K562 (cell line): Measurements from ENCODE around the gene MTOR. TPM values are rescaled to one million over a fixed set of nuclear protein-coding genes. Genes with fewer than 3 reads are reported as not detected.
A peak's percentile ranks its signal among the peaks of the same experiment; 100 is the strongest.

Experiments
- ARID4B ChIP-seq: sonication (generic); formaldehyde crosslinking; IDR thresholded peaks from 2 replicates; pipeline ENCODE4 v1.8.0; 2022; ENCODE audit warnings: mild to moderate bottlenecking, missing genetic modification reagents
- CREB3L1 ChIP-seq: fragments of 450-650 bp; IDR thresholded peaks from 2 replicates; pipeline ENCODE4 v1.6.1; 2014; ENCODE audit warnings: low read depth, mild to moderate bottlenecking, moderate library complexity, borderline replicate concordance
- CREBBP ChIP-seq: IDR thresholded peaks from one replicate; pipeline ENCODE4 v1.6.1; 2012; ENCODE audit warnings: low read depth, mild to moderate bottlenecking, control low read depth, inconsistent platforms, low read length
- MGA ChIP-seq: fragments of 450-650 bp; IDR thresholded peaks from 2 replicates; pipeline ENCODE4 v1.6.1; 2016; ENCODE audit warnings: mild to moderate bottlenecking, moderate library complexity
- MXD1 ChIP-seq: fragments of 250-450 bp; sonication (Bioruptor Pico); IDR thresholded peaks from 2 replicates; pipeline ENCODE4 v1.8.0; 2021; ENCODE audit warnings: borderline replicate concordance, mild to moderate bottlenecking, moderate library complexity; ENCODE audit not compliant: poor library complexity, severe bottlenecking
- SRF ChIP-seq, 2 experiments: fragments of 250-450, 450-650 bp in 1 of 2; sonication (Bioruptor Pico) in 1 of 2; sonication (generic) in 1 of 2; formaldehyde crosslinking; IDR thresholded peaks; 2 replicates each; pipeline versions ENCODE4 v1.5.0 to v1.5.1; 2020 to 2022; ENCODE audit warnings: mild to moderate bottlenecking in 1 of 2, missing genetic modification reagents in 1 of 2
- ZNF232 ChIP-seq: sonication (generic); formaldehyde crosslinking; IDR thresholded peaks from 2 replicates; pipeline ENCODE4 v1.8.0; 2022; ENCODE audit warnings: mild to moderate bottlenecking, missing genetic modification reagents
- polyA plus RNA-seq, 8 experiments: library from polyadenylated mRNA; depleted of rRNA in 4 of 8; stranded (reverse) in 5 of 8; unstranded in 3 of 8; fragments of >200 nt; fragmentation: Nextera tagmentation in 2 of 8; fragmentation: Illumina TruSeq in 1 of 8; extraction: Ambion mirVana in 2 of 8; extraction: Trizol in 1 of 8; gene quantifications; 2 replicates each; pipeline versions ENCODE4 v1.2.1 to v1.2.3, GENCODE V29; 2011 to 2014; ENCODE audit warnings: inconsistent platforms in 1 of 8, missing spikeins in 1 of 8
- total RNA-seq, 7 experiments: library from RNA; depleted of rRNA in 6 of 7; stranded (reverse); fragments of >200 nt in 6 of 7; fragmentation: Illumina TruSeq in 2 of 7; extraction: Trizol in 2 of 7; gene quantifications; 2 replicates each; pipeline versions ENCODE4 v1.2.1 to v1.2.3, GENCODE V29; 2011 to 2021; ENCODE audit warnings: low replicate concordance in 1 of 7

The MTOR gene
- total and polyA plus RNA-seq, 9 of the 15 experiments (the other 6 are each of a cell fraction or from before 2014, with no cell fraction given) = 11.4 to 71.4 (median 52.2) TPM

GRCh38 chr1:11059155-11059967, 203.0 kb downstream of the MTOR start (continued):
- peak; percentile 23; the same call in 1 of the 2 replicates for TF ChIP-seq MGA
- TF ChIP-seq CREBBP = no peak
- TF ChIP-seq CREB3L1 = peak; percentile 28; the same call in 1 of the 2 replicates
- no peak; a peak in 1 of 4 replicates for TF ChIP-seq SRF (CRISPR knock-in tag; IDR thresholded peaks at IDR 0.05)
- peak; percentile 54; the same call in 1 of the 2 replicates for TF ChIP-seq ZNF232 (CRISPR knock-in tag)
- peak; percentile 36; the same call in 1 of the 2 replicates for TF ChIP-seq ARID4B (CRISPR knock-in tag)
- TF ChIP-seq MXD1 (CRISPR knock-in tag) = peak; percentile 4
